ENCODE results near the gene PPP1CA.

- TF ChIP-seq CTCF (IDR thresholded peaks at IDR 0.05) (no peak), POLR2AphosphoS5 (IDR thresholded peaks at IDR 0.05) (no peak)
These were observed 36.6 kb downstream of the PPP1CA start for GRCh38 chr11:67364783-67365722.
